ENCODE data around the gene MFAP3L. TPM values are rescaled to one million over a fixed set of nuclear protein-coding genes. Genes with fewer than 3 reads are reported as not detected.
A peak's percentile ranks its signal among the peaks of the same experiment; 100 is the strongest.

MFAP3L gene
- total RNA-seq, 1 experiment from 2014 or later: 0.47 TPM

DNA sequence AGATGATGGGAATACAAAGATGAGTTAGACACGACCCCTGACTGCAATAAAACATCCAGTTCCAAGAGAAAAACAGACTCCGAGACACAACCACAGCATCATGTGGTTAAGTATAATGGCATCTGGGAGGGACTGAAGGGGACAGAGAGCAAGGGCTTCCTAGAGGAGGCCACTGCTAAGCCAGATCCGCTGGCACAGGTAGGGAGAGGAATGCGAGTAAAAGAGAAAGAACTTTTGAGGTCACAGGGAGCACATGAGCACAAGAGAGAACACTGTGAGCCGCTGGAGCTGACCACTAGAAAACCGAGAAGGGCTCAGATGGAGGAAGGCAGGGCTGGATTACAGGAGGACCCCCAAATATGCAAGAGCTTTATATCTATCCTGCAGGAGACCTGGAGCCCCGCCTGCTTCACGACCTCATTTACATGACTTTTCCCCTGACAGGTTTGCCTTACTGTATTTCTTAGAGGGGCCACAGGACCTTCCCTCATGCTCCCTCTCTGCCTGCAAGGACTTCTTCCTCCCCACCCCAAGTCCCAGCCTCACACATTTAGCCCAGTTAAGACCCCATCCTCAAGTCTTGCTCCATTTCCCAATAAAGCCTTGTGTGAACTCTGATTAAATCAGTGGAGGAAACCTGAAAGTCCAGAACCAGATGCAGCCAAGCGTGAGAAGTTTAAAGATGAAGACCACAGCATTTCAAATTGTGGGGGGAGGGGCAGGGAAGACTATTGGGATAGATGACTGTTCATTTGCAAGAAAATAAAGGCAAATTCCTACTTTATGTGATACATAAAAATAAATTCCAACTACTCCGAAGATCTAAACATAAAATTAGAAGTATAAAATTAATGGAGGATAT, 29.6 kb downstream of the MFAP3L start:
- H3K36me3 ChIP-seq (ENCODE audit: low read depth, low read length): no peaks in the 10 kb centered on the region
- DNase-seq (peak; percentile 7), ATAC-seq (no peak)
- no peak overlapping the region for H3K4me3 ChIP-seq (ENCODE audit: low read length)
- H4K20me1 ChIP-seq (ENCODE audit: low read length): no peaks in the 10 kb centered on the region
- H3K9me3 ChIP-seq (ENCODE audit: low read length): no peaks in the 10 kb centered on the region
- POLR2A ChIA-PET (ENCODE audit: unreplicated experiment): no interaction called here
- no peak overlapping the region for H3K4me2 ChIP-seq (ENCODE audit: low read length)
- H2AFZ ChIP-seq (ENCODE audit: low read length): no peak overlapping the region
- H3K27me3 ChIP-seq (ENCODE audit: low read length): peaks cover 71% of the 10 kb centered on the region
- no peak overlapping the region for H3K9ac ChIP-seq (ENCODE audit: low read length)
- TF ChIP-seq EZH2phosphoT487 (IDR thresholded peaks at IDR 0.05; ENCODE audit: borderline replicate concordance, low read length) (no peak), EZH2 (IDR thresholded peaks at IDR 0.05; ENCODE audit: low read length, unreplicated experiment) (no peak), CTCF (conservative IDR thresholded peaks at IDR 0.05; ENCODE audit: low read depth, low read length) (no peak)
- no peaks in the 10 kb centered on the region for H3F3A ChIP-seq (ENCODE audit: low read length, unreplicated experiment)
- no peaks in the 10 kb centered on the region for H3K9me2 ChIP-seq (replicated peaks; ENCODE audit: low read length)
- no peaks in the 10 kb centered on the region for H3K79me2 ChIP-seq (ENCODE audit: low read length)
- H3K4me1 ChIP-seq (ENCODE audit: insufficient read depth, low read length): no peaks in the 10 kb centered on the region
- CTCF ChIA-PET: no interaction called here
- no peak overlapping the region for H3K27ac ChIP-seq (ENCODE audit: low read length)
- intact Hi-C loops (cut with micrococcal nuclease): no loop called here
- BruUV-seq (replicated peaks): no TSS peak

- H3K79me2 ChIP-seq (ENCODE audit: low read length): no peaks in the 10 kb centered on the region
- no peak overlapping the region for H3K4me3 ChIP-seq (ENCODE audit: low read length)
- no peak overlapping the region for H3K4me2 ChIP-seq (ENCODE audit: low read length)
- no peak for DNase-seq
- no TSS peak for BruUV-seq (replicated peaks)
- intact Hi-C loops (cut with micrococcal nuclease): no loop called here
- no peak for TF ChIP-seq EZH2 (IDR thresholded peaks at IDR 0.05; ENCODE audit: low read length, unreplicated experiment)
- no peak for TF ChIP-seq EZH2phosphoT487 (IDR thresholded peaks at IDR 0.05; ENCODE audit: borderline replicate concordance, low read length)
- TF ChIP-seq CTCF (conservative IDR thresholded peaks at IDR 0.05; ENCODE audit: low read depth, low read length): no peak
- no peaks in the 10 kb centered on the region for H3K4me1 ChIP-seq (ENCODE audit: insufficient read depth, low read length)
- no peak for ATAC-seq
- H3K36me3 ChIP-seq (ENCODE audit: low read depth, low read length): no peaks in the 10 kb centered on the region
- ChIA-PET CTCF (no interaction called here), POLR2A (ENCODE audit: unreplicated experiment) (no interaction called here)
- peaks cover 85% of the 10 kb centered on the region for H3K27me3 ChIP-seq (ENCODE audit: low read length)
- H3K27ac ChIP-seq (ENCODE audit: low read length): no peak overlapping the region
- H3K9me3 ChIP-seq (ENCODE audit: low read length): no peaks in the 10 kb centered on the region
- H3K9ac ChIP-seq (ENCODE audit: low read length): no peak overlapping the region
- no peak overlapping the region for H2AFZ ChIP-seq (ENCODE audit: low read length)
- H3F3A ChIP-seq (ENCODE audit: low read length, unreplicated experiment): no peaks in the 10 kb centered on the region
- no peaks in the 10 kb centered on the region for H4K20me1 ChIP-seq (ENCODE audit: low read length)
- no peaks in the 10 kb centered on the region for H3K9me2 ChIP-seq (replicated peaks; ENCODE audit: low read length)
Measured at GRCh38 chr4:169993531-169993930, 32.7 kb downstream of the MFAP3L start.

DNA sequence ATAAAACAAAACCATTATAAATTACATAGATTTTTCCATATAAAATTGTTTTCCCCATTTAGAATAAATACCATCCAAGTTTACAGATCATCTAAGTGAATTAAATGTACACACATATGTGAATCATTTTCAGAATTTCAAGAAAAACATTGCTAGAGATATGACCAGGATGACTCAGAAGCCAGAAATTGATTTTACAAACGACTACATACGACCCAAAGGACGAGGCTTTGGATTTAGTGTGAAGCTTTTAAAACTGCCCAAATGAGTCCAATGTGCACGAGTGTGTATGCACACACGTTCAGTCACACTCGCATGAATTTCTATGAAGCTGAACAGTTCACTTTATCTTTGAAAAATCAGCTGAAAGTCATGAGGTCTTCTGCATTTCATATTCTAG, 37.9 kb downstream of the MFAP3L start:
- Histone ChIP-seq H3K9ac (ENCODE audit: low read length) (no peak overlapping the region), H3K4me2 (ENCODE audit: low read length) (no peak overlapping the region), H3K4me1 (ENCODE audit: insufficient read depth, low read length) (no peaks in the 10 kb centered on the region), H3K79me2 (ENCODE audit: low read length) (no peaks in the 10 kb centered on the region), H3K36me3 (ENCODE audit: low read depth, low read length) (no peaks in the 10 kb centered on the region), H3K9me2 (replicated peaks; ENCODE audit: low read length) (no peaks in the 10 kb centered on the region), H2AFZ (ENCODE audit: low read length) (no peak overlapping the region), H3K4me3 (ENCODE audit: low read length) (no peak overlapping the region), H4K20me1 (ENCODE audit: low read length) (no peaks in the 10 kb centered on the region), H3K27ac (ENCODE audit: low read length) (no peak overlapping the region), H3K27me3 (ENCODE audit: low read length) (peaks cover 84% of the 10 kb centered on the region), H3K9me3 (ENCODE audit: low read length) (no peaks in the 10 kb centered on the region), H3F3A (ENCODE audit: low read length, unreplicated experiment) (no peaks in the 10 kb centered on the region)
- no TSS peak for BruUV-seq (replicated peaks)
- TF ChIP-seq EZH2 (IDR thresholded peaks at IDR 0.05; ENCODE audit: low read length, unreplicated experiment) (no peak), EZH2phosphoT487 (IDR thresholded peaks at IDR 0.05; ENCODE audit: borderline replicate concordance, low read length) (no peak), CTCF (conservative IDR thresholded peaks at IDR 0.05; ENCODE audit: low read depth, low read length) (no peak)
- POLR2A ChIA-PET (ENCODE audit: unreplicated experiment): no interaction called here
- no peak for DNase-seq
- ATAC-seq: no peak
- CTCF ChIA-PET: no interaction called here
- intact Hi-C loops (cut with micrococcal nuclease): no loop called here

Data from PC-3 (cell line).